NB4 (cell line): Measurements from ENCODE around the gene ZNF716.

ENCODE experiments used
- DNase-seq: peaks from one replicate; pipeline ENCODE4 v3.0.0; 2010; ENCODE audit warnings: low read depth
- H3K4me3 ChIP-seq: one replicate; pipeline ENCODE4 v1.5.1; 2011; ENCODE audit warnings: mild to moderate bottlenecking, low read depth, low read length, moderate library complexity
- CTCF ChIP-seq: IDR thresholded peaks from one replicate; pipeline ENCODE4 v1.5.1; 2012; ENCODE audit warnings: low read depth, low read length
- MAX ChIP-seq: IDR thresholded peaks from 2 replicates; pipeline ENCODE4 v1.6.1; 2011; ENCODE audit warnings: low read depth, low read length
- MYC ChIP-seq: IDR thresholded peaks from 2 replicates; pipeline ENCODE4 v1.6.1; 2011; ENCODE audit warnings: low read depth, low read length
- POLR2A ChIP-seq: IDR thresholded peaks from 2 replicates; pipeline ENCODE4 v1.6.1; 2011; ENCODE audit warnings: mild to moderate bottlenecking; ENCODE audit not compliant: insufficient read length; ENCODE audit errors: extremely low read depth

ZNF716 gene

GRCh38 chr7:57414852-57415251, 35.1 kb upstream of the ZNF716 start:
- DNase-seq = no peak
- TF ChIP-seq MYC (no peak), MAX (no peak), POLR2A (no peak), CTCF (no peak)
- H3K4me3 ChIP-seq = no peak overlapping the region

GRCh38 chr7:57415326-57415725, 34.7 kb upstream of the ZNF716 start:
- TF ChIP-seq CTCF (no peak), MAX (no peak), MYC (no peak), POLR2A (no peak)
- DNase-seq = no peak

GRCh38 chr7:57415730-57416129, 34.2 kb upstream of the ZNF716 start:
- no peak for DNase-seq
- no peak overlapping the region for H3K4me3 ChIP-seq
- TF ChIP-seq MYC (no peak), CTCF (no peak), MAX (no peak), POLR2A (no peak)

More at GRCh38 chr7:57415326-57415725, 34.7 kb upstream of the ZNF716 start:
- H3K4me3 ChIP-seq = no peak overlapping the region

- DNase-seq = no peak
- no peak for TF ChIP-seq MAX
- no peak for TF ChIP-seq CTCF
- TF ChIP-seq MYC = no peak
- H3K4me3 ChIP-seq = no peak overlapping the region
These were observed 33.2 kb upstream of the ZNF716 start for GRCh38 chr7:57416601-57417358.

- no peak overlapping the region for H3K4me3 ChIP-seq
- no peak for TF ChIP-seq MYC
- TF ChIP-seq CTCF = no peak
- TF ChIP-seq MAX = no peak
- TF ChIP-seq POLR2A = no peak
- no peak for DNase-seq
These were observed 32.2 kb upstream of the ZNF716 start for GRCh38 chr7:57417736-57418135.
